DMS53 treated with DMSO at 0.1 percent for 48 hours (cell line): ENCODE data around the gene TLE3.

Experiments used
- DNase-seq: peaks from one replicate; lab custom pipeline; 2025; ENCODE audit not compliant: unreplicated experiment; lab: John Stamatoyannopoulos, UW

TLE3 gene

DNA sequence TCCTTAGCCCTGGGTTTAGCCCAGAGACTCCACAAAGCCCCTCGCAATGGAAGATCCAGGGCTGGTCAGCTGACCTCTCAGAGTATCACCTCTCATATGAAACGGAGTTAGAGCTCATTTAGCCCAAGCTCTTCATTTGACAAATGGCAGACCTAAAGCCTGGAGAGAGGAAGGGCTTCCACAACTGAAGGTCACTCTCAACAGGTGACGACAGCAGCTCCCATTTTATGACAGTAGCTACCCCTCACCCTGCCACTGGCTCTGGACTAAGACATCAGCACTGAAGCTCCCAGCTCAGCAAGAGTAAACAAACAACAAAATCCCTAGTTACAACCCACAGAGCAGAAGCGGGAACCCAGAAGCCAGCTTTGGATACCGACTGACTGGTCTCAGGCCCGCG is 33.7 kb downstream of the TLE3 start:
- no peak for DNase-seq

DNA sequence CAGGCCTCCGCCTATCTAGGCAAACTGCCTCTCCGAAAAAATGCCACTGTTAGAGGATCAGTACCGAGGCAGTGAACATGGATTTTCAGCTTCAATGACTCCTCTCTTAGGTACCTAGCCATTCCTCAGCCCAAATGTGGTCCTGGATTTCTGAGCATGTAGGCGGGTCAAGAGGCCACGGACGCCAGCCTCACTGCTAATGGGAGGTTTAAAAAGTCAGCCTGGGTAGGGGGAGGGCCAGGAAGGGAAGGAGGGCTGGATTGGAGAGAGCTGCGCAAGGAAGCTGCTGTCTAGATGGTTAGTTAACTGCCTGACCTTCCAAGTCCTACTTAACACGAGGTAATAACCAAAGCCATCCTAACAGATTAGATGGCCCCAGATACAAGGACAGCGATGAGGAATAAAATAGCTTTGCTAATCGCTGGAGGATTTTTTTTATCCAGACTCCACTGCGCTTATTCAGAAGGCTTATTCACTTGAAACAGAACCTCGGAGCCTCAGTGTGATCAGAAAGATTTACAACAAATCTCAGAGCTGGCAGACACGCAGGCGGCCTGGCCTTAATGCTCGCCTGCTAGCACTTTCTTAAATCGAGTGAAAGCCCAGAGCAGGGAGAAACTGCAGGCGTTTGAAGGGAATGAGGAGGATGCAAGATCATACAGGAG is 34.3 kb downstream of the TLE3 start:
- no peak for DNase-seq

DNA sequence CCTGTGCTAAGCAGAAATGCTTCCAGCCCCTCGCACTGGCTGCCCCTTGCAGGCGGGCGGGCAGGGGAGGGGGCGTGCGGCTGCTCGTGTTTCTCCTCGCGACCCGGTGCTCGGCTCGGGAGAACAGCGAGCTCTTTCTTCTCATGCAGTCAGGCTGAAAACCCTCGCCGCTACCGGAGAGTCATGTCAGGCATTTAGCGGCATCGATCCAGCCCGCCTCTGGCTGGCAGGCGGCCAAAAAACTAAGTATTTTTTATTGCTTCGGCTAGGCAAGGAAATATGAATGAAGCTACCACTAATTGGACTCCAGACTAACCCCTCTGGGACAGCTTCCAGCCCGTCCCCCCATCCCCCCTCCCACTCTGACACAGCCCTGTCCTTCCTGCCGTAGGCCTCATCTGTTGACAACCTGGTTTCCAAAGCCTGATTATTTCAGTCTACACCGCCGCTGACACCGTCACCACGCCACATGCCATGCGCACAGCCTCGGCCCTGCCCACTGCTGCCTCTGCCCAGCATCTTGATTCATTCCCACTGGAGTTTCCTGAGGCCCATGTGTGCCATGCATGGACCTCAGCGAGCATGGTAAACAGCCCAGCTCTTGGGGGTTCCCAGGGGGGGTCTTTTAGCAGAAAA is 35.3 kb downstream of the TLE3 start:
- DNase-seq, result no peak

DNA sequence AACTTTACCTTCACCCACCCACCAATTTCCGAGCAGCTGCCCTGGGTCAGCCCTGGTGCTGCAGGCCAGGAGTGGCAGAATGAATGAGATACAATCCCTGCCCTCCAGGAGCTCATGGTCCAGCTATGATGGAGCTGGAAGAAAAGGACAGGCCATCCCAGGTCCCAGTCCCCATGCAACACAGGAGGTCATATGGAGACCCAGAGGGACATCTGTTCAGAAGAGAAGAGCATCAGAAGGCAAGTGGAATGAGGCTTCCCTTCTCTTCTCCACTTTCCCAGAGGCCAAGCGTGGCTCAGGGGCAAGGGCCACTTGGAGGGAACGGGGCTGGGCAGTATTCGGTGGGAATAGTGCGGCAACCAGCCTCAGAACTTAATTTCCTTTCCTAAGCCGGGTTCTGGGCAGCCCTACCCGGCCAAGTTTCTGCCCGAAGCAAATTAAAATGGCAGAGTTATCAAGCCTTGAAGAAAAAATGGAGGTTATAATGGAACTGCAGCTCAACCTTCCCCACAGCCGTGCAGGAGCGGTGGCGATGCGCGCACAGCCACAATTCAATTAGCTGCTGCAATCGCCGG is 35.9 kb downstream of the TLE3 start:
- DNase-seq, result no peak

DNA sequence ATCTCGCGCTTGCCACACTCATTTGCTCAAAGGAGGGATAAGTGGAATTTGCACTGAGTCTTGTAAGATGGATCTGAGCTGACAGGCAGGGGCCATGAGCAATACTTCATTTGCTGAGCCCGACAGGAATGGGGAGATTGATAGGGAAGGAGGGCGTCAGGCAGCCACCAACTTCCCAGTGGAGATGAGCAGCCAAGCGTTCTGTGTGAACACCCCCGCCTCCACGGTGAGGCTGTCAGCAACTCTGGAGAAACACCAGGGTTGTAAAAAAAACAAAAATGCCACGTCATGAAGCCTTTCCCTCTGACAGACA is 36.8 kb downstream of the TLE3 start:
- DNase-seq, result no peak

DNA sequence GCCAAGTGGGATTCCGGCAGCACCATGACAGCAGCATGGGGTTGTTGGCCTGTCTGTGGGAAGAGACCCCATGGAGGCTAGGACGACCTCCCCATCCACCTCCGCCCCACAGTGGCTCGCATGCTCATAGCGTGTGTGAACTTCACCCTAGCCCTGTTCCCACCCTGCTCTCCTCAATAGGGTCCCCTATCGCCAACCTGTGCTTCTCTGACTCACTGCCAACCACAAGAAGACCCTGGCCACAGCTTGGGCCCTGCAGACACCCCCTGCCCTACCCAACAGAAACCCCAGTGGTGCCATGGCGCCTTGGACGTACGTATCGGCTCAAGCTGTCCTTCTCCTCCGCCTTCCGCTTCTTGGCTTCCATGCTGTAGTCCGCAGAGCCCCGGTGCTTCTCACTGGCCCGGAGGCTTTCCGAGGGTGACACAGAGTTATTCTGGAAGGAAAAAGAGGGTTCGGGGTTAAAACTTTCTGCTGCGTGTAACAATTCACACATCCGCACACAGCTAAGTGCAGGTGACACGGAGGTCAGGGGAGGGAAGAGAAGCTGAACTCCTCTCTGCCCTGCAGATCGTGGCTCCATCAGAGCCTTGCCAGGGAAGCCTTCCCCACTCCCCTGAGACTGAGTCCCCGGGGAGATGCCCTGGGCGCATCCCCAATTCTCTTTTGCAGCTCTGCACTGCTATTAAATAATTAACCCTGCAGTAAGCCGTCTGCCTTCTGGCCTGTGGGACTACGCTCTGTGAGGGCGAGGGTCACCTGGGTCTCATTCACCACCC is 37.3 kb downstream of the TLE3 start:
- DNase-seq, result no peak

DNA sequence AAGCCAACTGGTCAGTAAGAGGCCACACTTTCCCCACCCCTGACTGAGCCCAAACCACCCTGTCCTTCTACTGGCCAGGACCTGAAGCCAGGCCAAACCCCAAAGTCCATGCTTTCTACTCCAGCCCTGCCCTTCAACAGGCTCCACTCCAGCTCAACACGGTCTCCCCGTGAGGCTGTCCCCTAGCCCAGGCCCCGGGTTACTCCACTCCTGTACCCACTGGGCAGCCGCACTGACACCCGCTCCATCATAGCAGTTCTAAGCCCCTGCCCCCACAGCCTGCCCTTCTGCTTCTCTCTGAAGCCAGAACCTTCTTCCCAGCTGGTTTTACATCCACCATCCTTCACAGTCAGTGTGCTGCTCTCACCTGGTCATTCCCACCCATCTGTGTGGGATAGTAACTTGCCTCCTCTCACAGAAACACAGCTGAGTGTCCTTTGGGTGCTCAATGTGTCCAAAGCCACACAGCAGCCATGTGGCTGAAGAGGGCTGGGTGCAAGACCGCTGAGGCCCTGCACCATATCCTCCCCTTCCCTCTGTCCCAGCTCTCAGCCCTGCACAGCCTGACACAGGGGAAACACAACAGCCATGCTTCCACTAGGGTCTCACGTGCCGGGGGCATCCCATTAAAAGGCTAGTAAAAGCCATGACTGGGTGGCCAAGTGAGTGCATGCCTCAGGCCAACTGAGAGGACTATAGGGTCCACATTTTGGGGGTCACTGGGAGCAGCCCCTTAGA is 38.1 kb downstream of the TLE3 start:
- DNase-seq, result no peak

DNA sequence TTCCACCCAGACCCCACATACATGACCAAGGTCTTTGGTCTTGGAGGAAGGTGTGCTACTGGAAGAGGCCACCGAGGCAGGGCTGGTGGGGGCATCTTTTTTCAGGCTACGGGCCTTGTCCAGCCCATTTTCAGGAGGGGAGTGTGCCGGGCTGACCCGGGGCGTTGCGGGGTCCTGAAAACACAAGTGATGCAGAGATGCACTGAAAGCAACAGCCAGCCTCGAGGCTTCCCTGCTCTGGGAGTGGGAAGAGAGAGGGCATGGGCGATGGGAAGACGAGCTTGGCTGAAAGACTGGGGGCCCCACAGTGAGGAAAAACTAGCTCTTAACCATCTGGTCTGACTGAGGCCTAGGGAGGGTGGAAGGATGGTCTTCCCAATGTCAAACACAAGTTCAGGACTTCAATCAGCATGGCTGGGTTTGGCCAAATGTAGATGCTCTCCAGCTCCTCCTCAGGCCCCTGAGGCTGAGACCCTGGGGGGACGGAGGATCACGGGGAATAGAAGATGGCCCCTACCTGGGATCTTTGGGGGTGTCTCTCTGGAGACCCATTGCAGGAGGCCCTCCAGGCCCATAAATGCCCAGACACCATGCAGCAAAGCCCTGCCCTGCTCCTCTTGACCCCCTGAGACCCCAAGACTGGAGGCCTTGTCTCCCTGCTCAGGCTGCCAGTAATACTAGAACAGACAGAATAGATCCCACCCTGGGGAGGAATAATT is 38.9 kb downstream of the TLE3 start:
- no peak for DNase-seq

DNA sequence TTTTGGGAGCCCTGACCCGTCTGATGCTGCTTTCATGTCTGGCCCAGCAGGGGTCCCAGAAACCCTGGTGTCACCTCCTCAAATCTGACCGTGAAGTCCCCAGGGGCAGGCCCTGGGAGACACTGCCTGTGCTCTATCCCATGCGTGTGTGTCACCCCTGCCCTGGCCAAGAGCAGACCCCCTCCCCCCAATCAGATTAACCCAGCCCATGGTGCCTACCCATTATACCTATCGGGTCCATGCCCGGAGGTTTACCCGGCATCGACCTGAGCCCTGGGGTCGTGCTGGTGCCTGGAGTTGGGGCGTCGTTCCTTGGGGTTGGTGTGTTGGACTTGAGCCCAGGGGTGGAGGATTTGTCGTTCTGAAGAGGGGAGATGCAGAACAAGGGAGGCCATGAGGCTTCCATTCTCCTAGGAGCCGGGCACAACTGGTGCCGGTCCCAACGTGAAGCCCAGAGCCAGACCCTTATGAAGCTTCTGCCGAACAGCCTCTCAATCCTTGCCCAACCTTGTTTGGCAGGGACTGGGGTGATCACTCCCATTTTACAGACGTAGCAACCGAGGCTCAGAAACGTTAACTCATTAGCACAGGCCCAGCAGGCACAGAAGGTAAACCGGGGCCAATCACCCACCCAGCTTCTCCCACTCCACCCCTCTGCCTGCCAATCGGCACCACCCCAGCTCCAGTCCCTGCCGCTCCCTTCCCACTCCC is 39.6 kb downstream of the TLE3 start:
- DNase-seq, result no peak

DNA sequence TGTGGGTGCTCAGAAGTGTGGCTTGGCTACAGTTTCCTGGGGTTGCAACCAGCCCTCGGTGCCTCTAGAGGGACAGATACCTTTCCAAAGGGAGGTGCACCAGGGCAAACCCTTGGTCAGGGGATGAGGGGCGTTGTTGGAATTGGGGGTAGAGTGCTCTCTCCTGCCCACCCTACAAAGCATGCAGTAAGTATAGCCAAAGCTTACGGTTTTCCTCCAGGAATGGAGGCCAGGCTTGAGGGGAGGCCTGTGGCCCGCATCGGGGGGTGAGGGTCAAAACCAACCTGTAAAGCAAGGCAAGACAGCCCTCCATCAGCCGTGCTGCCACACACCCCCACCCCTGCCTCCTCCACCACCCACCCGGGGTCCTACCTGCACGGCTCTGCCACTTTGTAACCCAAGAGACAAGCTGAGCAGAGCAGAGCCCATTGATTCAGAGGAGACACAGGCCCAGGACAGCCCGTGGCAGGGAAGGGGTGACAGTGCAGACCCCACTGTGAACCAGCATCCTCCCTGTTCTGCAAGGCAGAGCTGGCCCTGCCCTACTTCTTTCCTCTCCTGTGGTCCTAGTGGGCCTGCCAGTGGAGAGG is 41.5 kb downstream of the TLE3 start:
- DNase-seq, result no peak

DNA sequence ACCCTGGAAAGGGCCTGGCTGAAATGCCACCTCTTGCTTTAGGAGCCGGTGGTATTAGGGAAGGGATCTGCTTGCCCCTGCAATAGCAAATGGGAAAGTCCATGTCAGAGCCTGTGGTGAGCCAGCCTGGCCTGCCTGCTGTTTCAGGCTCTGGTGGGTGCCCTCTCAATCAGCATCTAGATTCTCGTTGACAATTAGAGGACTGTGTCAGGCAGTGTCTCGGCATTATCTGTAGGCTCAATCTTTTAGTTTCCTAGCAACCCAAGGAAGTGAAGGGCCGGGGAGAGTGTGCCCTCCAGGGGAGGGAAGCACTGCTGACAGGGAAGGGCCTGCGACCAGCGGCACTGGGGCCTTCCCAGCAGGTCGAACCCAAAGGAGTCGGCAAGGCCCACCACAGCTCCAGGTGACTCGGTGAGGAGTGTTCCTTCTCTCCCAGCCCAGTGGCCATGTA is 42.1 kb downstream of the TLE3 start:
- DNase-seq, result no peak

DNA sequence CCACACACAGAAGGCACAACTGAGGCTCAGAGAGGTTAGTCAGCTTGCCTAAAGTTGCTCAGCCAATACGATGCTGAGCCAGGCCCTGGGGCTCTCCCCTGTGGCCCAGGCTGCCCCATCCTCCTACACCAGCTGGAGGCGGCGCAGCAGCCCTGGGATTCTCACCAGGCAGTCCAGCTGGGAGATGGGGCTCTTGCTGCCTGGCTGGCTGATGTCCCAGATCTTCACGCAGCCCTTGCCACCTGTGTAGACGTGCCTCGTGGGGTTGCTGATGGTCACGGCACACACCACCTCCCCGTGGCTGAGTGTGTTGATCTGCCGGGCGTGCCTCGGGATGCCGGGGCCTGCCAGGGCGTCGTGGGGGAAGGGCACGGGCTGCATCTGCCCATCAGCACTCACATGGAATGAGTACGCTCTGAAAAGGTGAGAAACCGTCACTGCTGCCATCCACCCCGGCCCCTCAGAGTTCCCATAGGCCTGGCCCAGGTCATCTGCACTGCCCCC is 42.8 kb downstream of the TLE3 start:
- no peak for DNase-seq

DNA sequence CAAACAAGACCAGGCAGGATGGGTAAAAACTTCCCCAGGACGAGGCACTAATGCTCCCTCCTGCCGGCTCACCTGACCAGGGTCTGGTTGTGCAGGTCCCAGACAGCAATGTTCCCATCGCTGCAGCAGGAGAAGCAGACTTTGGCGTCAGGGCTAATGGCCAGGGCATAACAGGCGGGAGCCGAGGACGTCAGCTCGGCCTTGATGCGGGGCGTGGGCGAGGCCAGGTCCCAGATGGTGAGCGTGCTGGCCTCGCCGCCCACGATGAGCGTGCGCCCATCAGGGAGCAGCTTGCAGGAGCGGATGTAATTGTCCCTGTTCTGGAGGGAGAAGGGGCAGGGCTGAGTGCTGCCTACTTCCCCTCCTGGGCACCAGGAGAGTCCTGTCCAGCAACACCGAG is 43.4 kb downstream of the TLE3 start:
- DNase-seq, result no peak

DNA sequence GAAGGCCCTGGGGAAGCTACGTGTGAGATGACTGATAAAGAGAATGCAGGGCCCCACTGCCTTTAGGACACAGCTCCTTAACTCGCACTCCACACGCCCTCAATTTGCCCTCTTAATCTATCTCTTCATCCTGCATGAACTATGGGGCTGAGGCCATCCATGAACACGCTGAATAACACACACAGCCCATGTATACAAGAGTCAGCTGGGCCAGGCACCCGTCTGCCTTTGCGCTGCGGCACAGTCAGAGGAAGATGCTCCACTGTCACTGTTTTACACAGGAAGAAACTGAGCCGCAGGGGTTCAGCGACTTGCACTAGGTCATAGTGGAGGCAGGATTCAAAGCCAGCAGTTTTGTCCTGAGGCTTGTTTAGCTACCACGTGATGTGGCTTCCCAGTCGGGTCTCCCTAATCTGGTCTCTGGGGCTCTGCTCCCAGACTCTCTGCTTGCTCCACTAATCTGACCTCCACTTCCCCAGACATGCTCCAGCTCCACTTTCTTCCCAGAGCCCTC is 43.9 kb downstream of the TLE3 start:
- DNase-seq, result no peak

DNA sequence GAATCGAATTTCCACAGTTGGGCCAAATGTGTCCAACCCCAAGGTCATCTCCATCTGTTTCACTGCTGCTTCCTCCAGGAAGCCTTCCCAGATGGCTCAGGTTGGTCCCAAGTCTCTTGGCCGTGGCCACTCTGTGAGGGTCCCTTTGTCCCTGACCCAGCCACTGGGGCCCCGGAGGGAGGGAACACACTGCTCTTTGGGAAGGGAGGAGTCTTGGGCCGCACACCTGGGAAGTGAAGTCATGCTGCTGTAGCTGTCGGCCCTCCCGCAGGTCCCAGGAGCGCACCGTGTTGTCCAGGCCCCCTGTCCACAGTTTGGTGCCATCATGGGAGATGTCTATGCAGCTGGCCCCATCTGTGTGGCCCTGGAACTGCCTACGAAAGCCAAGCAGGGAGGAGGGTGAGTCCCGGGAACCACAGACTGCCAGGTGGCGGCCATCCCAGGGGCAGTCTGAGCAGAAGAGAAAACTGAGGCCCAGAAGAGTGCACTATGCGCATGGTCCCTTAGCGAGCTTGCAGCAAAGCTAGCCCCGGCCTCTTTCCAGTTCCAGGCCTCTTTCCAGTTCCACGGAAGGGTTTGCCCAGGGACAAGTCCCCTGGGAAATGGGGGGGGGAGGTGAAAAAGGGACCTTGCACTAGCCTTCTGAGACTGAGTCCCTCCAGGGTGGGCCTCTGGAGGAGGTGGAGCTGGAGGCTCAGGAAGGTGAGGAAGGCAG is 44.6 kb downstream of the TLE3 start:
- no peak for DNase-seq

DNA sequence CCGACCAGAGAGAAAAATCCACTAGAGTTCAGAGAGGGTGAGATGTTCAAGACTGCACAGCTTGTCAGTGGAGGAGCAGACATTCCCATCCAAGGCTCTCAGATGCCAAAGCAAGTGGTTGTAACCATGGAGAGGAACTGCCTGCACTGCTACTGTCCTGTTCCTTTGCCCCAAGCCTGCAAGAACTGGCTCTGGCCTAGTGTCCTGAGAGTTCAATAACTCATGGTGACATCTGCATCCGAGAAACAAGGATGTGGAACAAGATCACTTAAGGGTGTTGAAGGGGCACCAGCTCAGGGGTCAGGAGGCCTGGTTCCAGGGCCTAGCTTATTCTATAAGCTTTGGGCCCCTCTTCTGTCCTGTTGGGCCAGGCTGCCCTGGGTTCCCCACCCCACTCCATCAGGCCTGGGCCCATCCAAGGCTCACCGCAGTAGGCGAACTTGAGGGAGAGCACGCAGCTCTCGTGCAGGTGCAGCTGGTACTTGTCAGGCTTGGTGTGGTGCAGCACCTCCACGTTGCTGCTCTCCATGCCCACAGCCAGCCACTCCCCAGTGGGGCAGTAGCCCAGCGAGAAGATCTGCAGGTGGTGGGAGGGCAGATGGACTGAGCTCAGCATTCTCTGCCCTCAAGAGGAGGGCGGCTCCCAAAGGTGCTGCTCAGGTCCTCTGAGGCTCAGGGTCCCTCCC is 45.6 kb downstream of the TLE3 start:
- DNase-seq, result no peak

DNA sequence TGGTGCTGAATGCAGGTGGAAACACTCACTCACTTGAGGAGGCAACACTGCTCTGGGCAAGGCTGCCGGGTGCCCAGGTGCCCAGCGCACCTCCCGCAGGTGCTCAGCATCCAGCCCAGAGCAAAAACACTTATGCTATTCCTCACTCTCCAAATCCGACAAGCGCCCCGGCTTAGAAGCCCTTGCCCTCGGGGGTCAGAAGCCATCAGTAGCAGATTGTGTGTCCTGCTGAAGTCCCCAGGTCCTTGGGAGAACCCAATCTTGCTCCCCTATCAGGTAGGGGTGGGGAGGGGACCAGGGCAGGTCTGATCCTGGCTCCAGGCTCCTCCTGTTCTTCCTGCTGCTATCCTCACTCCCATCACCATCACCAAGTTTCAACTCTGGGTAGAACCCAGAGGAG is 46.7 kb downstream of the TLE3 start:
- DNase-seq, result no peak

DNA sequence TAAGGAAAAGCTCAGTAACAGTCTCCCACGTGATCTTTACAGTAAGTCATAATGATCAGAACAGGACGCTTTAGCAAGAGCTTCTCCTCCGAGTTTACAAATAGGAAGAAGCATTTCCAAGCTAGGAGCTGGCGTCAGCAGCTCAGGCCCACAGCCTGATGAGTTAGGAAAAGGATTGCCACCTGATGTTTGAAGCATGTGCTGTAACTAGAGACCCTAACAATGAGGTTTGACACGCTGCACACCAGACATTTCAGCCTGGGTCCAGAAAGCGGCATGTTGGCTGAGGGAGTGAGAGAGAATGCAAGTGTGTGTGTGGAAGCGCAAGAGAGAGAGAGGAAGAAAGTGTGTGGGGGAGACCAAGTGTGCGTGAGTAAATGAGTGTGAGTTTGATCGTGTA is 47.3 kb downstream of the TLE3 start:
- DNase-seq, result no peak
